H1 (cell line): ENCODE measurements around the gene ARRB1. TPM values are rescaled to one million over a fixed set of nuclear protein-coding genes. Genes with fewer than 3 reads are reported as not detected.

ENCODE experiments used
- CTCF ChIA-PET: fragments of 300-600 bp; sonication (Branson Sonifier 250); formaldehyde crosslinking; loops from one replicate; lab custom pipeline; 2021; ENCODE audit not compliant: partially characterized antibody; lab: Charles Lee
- POLR2A ChIA-PET: fragments of 300-600 bp; sonication (Branson Sonifier 250); formaldehyde crosslinking; loops from one replicate; lab custom pipeline; 2021; ENCODE audit warnings: inconsistent platforms; ENCODE audit not compliant: partially characterized antibody; lab: Charles Lee
- DNase-seq, 2 experiments: peaks; one replicate each; pipeline versions ENCODE4 v3.0.0 to v3.0.0-alpha.2; 2010 to 2022; ENCODE audit warnings: low spot score in 2 of 2, low read depth in 1 of 2, mixed read lengths in 1 of 2
- FAIRE-seq: peaks from 2 replicates; lab custom pipeline; 2011; peaks lifted over from hg19 to GRCh38; lab: Jason Lieb, UNC
- H2AFZ ChIP-seq: 2 replicates; pipeline ENCODE4 v1.8.1; 2012; ENCODE audit warnings: low read length, inconsistent platforms
- H2AK5ac ChIP-seq: 2 replicates; pipeline ENCODE4 v1.6.1; 2013; ENCODE audit warnings: low read depth, low read length
- H2BK120ac ChIP-seq: replicated peaks from 2 replicates; pipeline ENCODE3; 2013; ENCODE audit warnings: low read depth, low read length, inconsistent platforms
- H2BK12ac ChIP-seq: 2 replicates; pipeline ENCODE4 v1.6.1; 2013; ENCODE audit warnings: low read depth, low read length
- H2BK15ac ChIP-seq: 2 replicates; pipeline ENCODE4 v1.6.1; 2013; ENCODE audit warnings: low read length
- H2BK20ac ChIP-seq: 2 replicates; pipeline ENCODE4 v1.6.1; 2013; ENCODE audit warnings: low read length
- H2BK5ac ChIP-seq: 2 replicates; pipeline ENCODE4 v1.6.1; 2013; ENCODE audit warnings: low read depth, low read length
- H3K14ac ChIP-seq: 2 replicates; pipeline ENCODE4 v1.6.1; 2013; ENCODE audit warnings: inconsistent platforms; ENCODE audit not compliant: insufficient read length
- H3K18ac ChIP-seq: 2 replicates; pipeline ENCODE4 v1.6.1; 2013; ENCODE audit warnings: low read length; ENCODE audit errors: extremely low read depth
- H3K23ac ChIP-seq: 2 replicates; pipeline ENCODE4 v1.6.1; 2013; ENCODE audit warnings: inconsistent platforms; ENCODE audit not compliant: insufficient read length
- H3K23me2 ChIP-seq: 2 replicates; pipeline ENCODE4 v1.6.1; 2013; ENCODE audit warnings: low read depth, low read length
- H3K27ac ChIP-seq: 2 replicates; pipeline ENCODE4 v1.6.1; 2011; ENCODE audit warnings: low read depth, low read length, inconsistent platforms
- H3K27me3 ChIP-seq, 4 experiments: replicated peaks in 1 of 4; 1 replicate in 1 of 4; 2 replicates in 3 of 4; pipeline versions ENCODE4 v1.6.1 to v1.8.1; 2011 to 2013; ENCODE audit warnings: low read length in 3 of 4, mild to moderate bottlenecking in 3 of 4, inconsistent platforms in 2 of 4, mixed read lengths in 2 of 4, moderate library complexity in 1 of 4; ENCODE audit not compliant: control insufficient read depth in 3 of 4, insufficient read depth in 3 of 4; ENCODE audit errors: extremely low read depth in 1 of 4
- H3K36me3 ChIP-seq, 4 experiments: 2 replicates each; pipeline versions ENCODE4 v1.6.1 to v1.8.1; 2011 to 2013; ENCODE audit warnings: mild to moderate bottlenecking in 4 of 4, low read length in 3 of 4, moderate library complexity in 2 of 4, control low read depth in 1 of 4, inconsistent platforms in 1 of 4; ENCODE audit not compliant: insufficient read depth in 4 of 4, control insufficient read depth in 2 of 4
- H3K4ac ChIP-seq: replicated peaks from 2 replicates; pipeline ENCODE3; 2013; ENCODE audit warnings: low read length, low read depth, mixed read lengths, inconsistent platforms; ENCODE audit not compliant: insufficient read length
- H3K4me1 ChIP-seq, 4 experiments: replicated peaks in 1 of 4; 1 replicate in 1 of 4; 2 replicates in 3 of 4; pipeline versions ENCODE4 v1.6.1 to v1.8.1; 2011 to 2013; ENCODE audit warnings: low read length in 3 of 4, inconsistent platforms in 2 of 4, mixed read lengths in 1 of 4; ENCODE audit not compliant: insufficient read depth in 4 of 4, control insufficient read depth in 3 of 4
- H3K4me2 ChIP-seq, 2 experiments: 2 replicates each; pipeline versions ENCODE4 v1.6.1 to v1.8.1; 2011 to 2013; ENCODE audit warnings: low read depth in 2 of 2, low read length in 2 of 2, control low read depth in 1 of 2, inconsistent platforms in 1 of 2, mild to moderate bottlenecking in 1 of 2; ENCODE audit not compliant: insufficient read depth in 1 of 2
- H3K4me3 ChIP-seq, 4 experiments: fragments of 200-600, 300-600 bp in 1 of 4; sonication (generic), shearing (Covaris generic), sonication (Bioruptor Twin) in 1 of 4; 2 replicates each; pipeline versions ENCODE4 v1.5.1 to v1.8.1; 2011 to 2016; ENCODE audit warnings: low read length in 4 of 4, low read depth in 3 of 4, control low read depth in 2 of 4, inconsistent platforms in 2 of 4, mild to moderate bottlenecking in 2 of 4, mixed read lengths in 1 of 4, moderate library complexity in 1 of 4; ENCODE audit not compliant: insufficient read depth in 2 of 4; ENCODE audit errors: extremely low read depth in 1 of 4
- H3K56ac ChIP-seq: replicated peaks from 2 replicates; pipeline ENCODE3; 2013; ENCODE audit warnings: low read depth, mild to moderate bottlenecking, mixed read lengths, low read length, inconsistent platforms; ENCODE audit not compliant: insufficient read length
- H3K79me1 ChIP-seq: 2 replicates; pipeline ENCODE4 v1.6.1; 2013; ENCODE audit warnings: low read depth, low read length, control low read depth
- H3K79me2 ChIP-seq, 2 experiments: 2 replicates each; pipeline versions ENCODE4 v1.6.1 to v1.8.1; 2012 to 2013; ENCODE audit warnings: low read length in 2 of 2, mild to moderate bottlenecking in 2 of 2, inconsistent platforms in 1 of 2; ENCODE audit not compliant: insufficient read depth in 2 of 2, control insufficient read depth in 1 of 2
- H3K9ac ChIP-seq, 4 experiments: replicated peaks in 1 of 4; 1 replicate in 1 of 4; 2 replicates in 3 of 4; pipeline versions ENCODE4 v1.6.1 to v1.8.1; 2011 to 2013; ENCODE audit warnings: low read depth in 3 of 4, low read length in 3 of 4, control low read depth in 2 of 4, mild to moderate bottlenecking in 2 of 4, moderate library complexity in 2 of 4, inconsistent platforms in 1 of 4; ENCODE audit errors: extremely low read depth in 1 of 4
- H3K9me3 ChIP-seq, 2 experiments: 2 replicates each; pipeline versions ENCODE4 v1.6.1 to v1.8.1; 2012 to 2013; ENCODE audit warnings: mild to moderate bottlenecking in 2 of 2, moderate library complexity in 2 of 2, control low read depth in 1 of 2, inconsistent platforms in 1 of 2, low read depth in 1 of 2, low read length in 1 of 2, mixed read lengths in 1 of 2; ENCODE audit not compliant: insufficient read depth in 2 of 2
- H4K20me1 ChIP-seq, 2 experiments: replicated peaks in 1 of 2; 2 replicates each; pipeline versions ENCODE3 to v1.8.1; 2011 to 2013; ENCODE audit warnings: inconsistent platforms in 2 of 2, low read length in 2 of 2, mild to moderate bottlenecking in 1 of 2; ENCODE audit not compliant: insufficient read depth in 2 of 2, control insufficient read depth in 1 of 2
- H4K5ac ChIP-seq: 2 replicates; pipeline ENCODE4 v1.6.1; 2013; ENCODE audit warnings: low read length, low read depth, mixed read lengths, inconsistent platforms; ENCODE audit not compliant: insufficient read length
- H4K8ac ChIP-seq: 2 replicates; pipeline ENCODE4 v1.8.0; 2013; ENCODE audit warnings: mild to moderate bottlenecking, moderate library complexity, low read length, inconsistent platforms; ENCODE audit not compliant: insufficient read depth; ENCODE audit errors: extremely low read depth
- H4K91ac ChIP-seq: replicated peaks from 2 replicates; pipeline ENCODE3; 2013; ENCODE audit warnings: low read length, mixed read lengths, inconsistent platforms; ENCODE audit not compliant: insufficient read length
- CBX8 ChIP-seq: fragments of 300-800, 300-1000 bp; sonication (generic); IDR thresholded peaks from 2 replicates; pipeline ENCODE4 v1.7.1; 2016; ENCODE audit warnings: low read depth, low read length, borderline replicate concordance
- CEBPB ChIP-seq: IDR thresholded peaks from 2 replicates; pipeline ENCODE4 v1.6.1; 2012; ENCODE audit warnings: low read depth, low read length
- CHD2 ChIP-seq: IDR thresholded peaks from 2 replicates; pipeline ENCODE4 v1.6.1; 2012; ENCODE audit warnings: low read length, improper control_type of control experiment
- CREB1 ChIP-seq: IDR thresholded peaks from 2 replicates; pipeline ENCODE4 v1.6.1; 2012; ENCODE audit warnings: inconsistent platforms
- EZH2 ChIP-seq: fragments of 200-600 bp; sonication (generic); IDR thresholded peaks from 2 replicates; pipeline ENCODE4 v1.7.1; 2012; ENCODE audit warnings: low read depth, mild to moderate bottlenecking, moderate library complexity, low read length, inconsistent platforms; ENCODE audit not compliant: severe bottlenecking
- GABPA ChIP-seq: IDR thresholded peaks from 2 replicates; pipeline ENCODE4 v1.6.1; 2011; ENCODE audit warnings: mild to moderate bottlenecking, low read length, moderate library complexity, borderline replicate concordance; ENCODE audit not compliant: insufficient read depth
- RFX5 ChIP-seq: IDR thresholded peaks from 2 replicates; pipeline ENCODE4 v1.6.1; 2011; ENCODE audit warnings: low read depth, low read length, improper control_type of control experiment, borderline replicate concordance
- RXRA ChIP-seq: IDR thresholded peaks from 2 replicates; pipeline ENCODE4 v1.6.1; 2011; ENCODE audit warnings: low read depth, mild to moderate bottlenecking, low read length, moderate library complexity; ENCODE audit not compliant: insufficient read depth
- SP4 ChIP-seq: IDR thresholded peaks from 2 replicates; pipeline ENCODE4 v1.6.1; 2012; ENCODE audit warnings: low read length, inconsistent platforms
- SUZ12 ChIP-seq: fragments of 200-600 bp; sonication (generic); IDR thresholded peaks from 2 replicates; pipeline ENCODE4 v1.6.1; 2012; ENCODE audit warnings: mild to moderate bottlenecking, inconsistent platforms, low read length, moderate library complexity, mixed read lengths
- ZNF274 ChIP-seq: IDR thresholded peaks from 2 replicates; pipeline ENCODE4 v1.7.0; 2012; ENCODE audit warnings: low read length, borderline replicate concordance; ENCODE audit errors: extremely low read depth
- WGBS, 2 experiments: shearing (Covaris generic) in 1 of 2; methylation state at CpG; one replicate each; pipeline versions ENCODE4 v1.1.6 to v1.1.7; 2013 to 2015; ENCODE audit warnings: low lambda C conversion rate in 2 of 2, mixed read lengths in 2 of 2, inconsistent platforms in 1 of 2, low coverage in 1 of 2, missing lambda C conversion rate in 1 of 2; ENCODE audit not compliant: insufficient replicate concordance in 2 of 2, insufficient coverage in 1 of 2, insufficient read length in 1 of 2; ENCODE audit errors: extremely low coverage in 1 of 2, missing lambda C conversion rate in 1 of 2; 5-methylcytosine and 5-hydroxymethylcytosine counted together
- polyA plus RNA-seq, 7 experiments: library from polyadenylated mRNA; depleted of rRNA in 3 of 7; stranded (reverse) in 5 of 7; unstranded in 2 of 7; fragments of >200 nt in 5 of 7; fragments of 200-250 nt in 2 of 7; gene quantifications; 1 replicate in 5 of 7; 2 replicates in 1 of 7; 4 replicates in 1 of 7; pipeline versions ENCODE4 v1.2.1 to v1.2.3, GENCODE V29; 2011 to 2013; ENCODE audit warnings: missing spikeins in 2 of 7, mixed read lengths in 2 of 7
- total RNA-seq: library from RNA; stranded (reverse); fragmentation: NEBNext Ultra II Directional; extraction: Animal tissue kit (Norgen Biotek cat#: 25700); gene quantifications from 2 replicates; pipeline ENCODE4 v1.2.1, GENCODE V29; 2021
- TF ChIP-seq, protein P1 (sequence below): IDR thresholded peaks from 2 replicates; pipeline ENCODE4 v1.6.1; 2012; ENCODE audit warnings: inconsistent platforms

ARRB1 gene
- total and polyA plus RNA-seq, 2 of the 8 experiments (the other 6 are each of a cell fraction or from before 2014, with no cell fraction given): 9.4 to 31.8 TPM

DNA sequence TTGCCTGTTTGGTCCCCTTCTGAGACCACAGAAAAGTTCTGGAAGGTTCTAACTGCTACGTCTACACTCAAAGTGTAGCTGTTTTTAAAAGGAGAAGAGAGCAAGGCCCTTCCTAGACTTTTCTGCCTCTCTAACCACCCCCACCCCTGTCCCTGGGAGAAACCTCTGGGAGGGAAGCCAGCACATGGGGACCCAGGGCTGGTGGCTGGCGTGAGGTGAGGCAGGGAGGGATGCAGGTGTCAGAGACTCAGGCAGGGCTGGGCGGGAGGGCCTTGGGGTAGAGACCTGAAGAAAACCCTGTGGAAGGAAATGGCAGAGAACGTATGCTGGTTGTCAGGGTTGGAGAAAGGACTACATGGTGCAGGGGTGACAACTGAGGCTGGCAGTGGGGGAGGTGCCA, 26.7 kb downstream of the ARRB1 start:
- H3K36me3 ChIP-seq: no peaks in the 10 kb centered on the region
- H2BK15ac ChIP-seq: no peak overlapping the region
- TF ChIP-seq CBX8 (no peak), CHD2 (no peak), CREB1 (no peak), SP4 (no peak), ZNF274 (no peak), RFX5 (no peak), EZH2 (no peak), SUZ12 (no peak), GABPA (no peak), RXRA (no peak), CEBPB (no peak)
- TF ChIP-seq, protein P1, sequence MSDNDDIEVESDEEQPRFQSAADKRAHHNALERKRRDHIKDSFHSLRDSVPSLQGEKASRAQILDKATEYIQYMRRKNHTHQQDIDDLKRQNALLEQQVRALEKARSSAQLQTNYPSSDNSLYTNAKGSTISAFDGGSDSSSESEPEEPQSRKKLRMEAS: no peak
- TF ChIP-seq, all 59 proteins: peak for 0
- Histone ChIP-seq H2BK120ac (no peak overlapping the region), H3K23ac (no peak overlapping the region), H3K9me3 (no peaks in the 10 kb centered on the region), H4K8ac (no peak overlapping the region), H3K18ac (no peak overlapping the region), H3K4me1 (peaks cover 0 to 5% (median 2%) of the 10 kb centered on the region in 4 experiments; a peak in 5 of 7 replicates), H2AFZ (no peak overlapping the region), H3K79me1 (no peaks in the 10 kb centered on the region), H4K5ac (no peak overlapping the region), H2BK5ac (no peak overlapping the region; the same call in 1 of the 2 replicates), H3K9ac (no peak overlapping the region; a peak in 1 of 7 replicates), H3K23me2 (no peaks in the 10 kb centered on the region), H2BK20ac (no peak overlapping the region), H3K4me3 (no peak overlapping the region), H3K4ac (no peak overlapping the region), H2AK5ac (0 out of 2 replicates have a peak overlapping the region, but pooled peaks have one; percentile 67), H3K27ac (no peak overlapping the region), H4K91ac (no peak overlapping the region), H2BK12ac (no peak overlapping the region; the same call in 1 of the 2 replicates), H3K27me3 (no peaks in the 10 kb centered on the region), H3K4me2 (no peak overlapping the region), H3K79me2 (no peaks in the 10 kb centered on the region), H3K56ac (no peak overlapping the region), H3K14ac (no peak overlapping the region), H4K20me1 (peaks cover 0 to 1% of the 10 kb centered on the region in 2 experiments)
- DNase-seq (no peak), FAIRE-seq (no peak)
- 100% methylated on average over 1 of the region's 4 CpGs; no CpG with 5 or more reads in 1 of the 2 experiments for WGBS, 2 experiments
- CTCF ChIA-PET: interaction anchor here (1.1 to 11.1 kb wide), 4 partner anchors 10 to 61 kb away, joined by 3 to 167 read pairs (median 10); no protein-coding TSS in a partner anchor
- POLR2A ChIA-PET: interaction anchor here (2.7 kb wide), 1 partner anchor 15 kb away, joined by 10 read pairs; no protein-coding TSS in a partner anchor
